Measurements from ENCODE around the gene C16orf96. TPM values are rescaled to one million over a fixed set of nuclear protein-coding genes. Genes with fewer than 3 reads are reported as not detected.

The C16orf96 gene
- total RNA-seq, 2 donors from 2014 or later: 0.10 TPM; not detected in 1

GRCh38 chr16:4611337-4612021, 55.3 kb downstream of the C16orf96 start:
- no peak for ATAC-seq
- intact Hi-C loops (cut with DNase I): no loop called here

GRCh38 chr16:4612474-4612931, 56.4 kb downstream of the C16orf96 start:
- DNase-seq: no peak
- intact Hi-C loops (cut with DNase I): no loop called here
- no peak for ATAC-seq

More at GRCh38 chr16:4611337-4612021, 55.3 kb downstream of the C16orf96 start:
- no peak for DNase-seq

- no peak for ATAC-seq
Observed at GRCh38 chr16:4612977-4613635, 57.0 kb downstream of the C16orf96 start.

GRCh38 chr16:4613636-4614570, 57.8 kb downstream of the C16orf96 start:
- ATAC-seq: no peak
- no peak for DNase-seq
- intact Hi-C loops (cut with DNase I): no loop called here

More at GRCh38 chr16:4612977-4613635, 57.0 kb downstream of the C16orf96 start:
- intact Hi-C loops (cut with DNase I): no loop called here
- DNase-seq: no peak

GRCh38 chr16:4614571-4615383, 58.6 kb downstream of the C16orf96 start, which contains the start of gene UBALD1:
Gene UBALD1, minus strand, starts transcription at chr16:4614888. Its CDS starts 91 bp downstream, at chr16:4614797.
- intact Hi-C loops (cut with DNase I): no loop called here
- peak; percentile 68 to 78 for ATAC-seq

GRCh38 chr16:4615384-4616046, 59.4 kb downstream of the C16orf96 start:
- intact Hi-C loops (cut with DNase I): no loop called here
- ATAC-seq (peak in 1 of 2 donors; percentile 0), DNase-seq (peak; percentile 58)

More at GRCh38 chr16:4614571-4615383, 58.6 kb downstream of the C16orf96 start, which contains the start of gene UBALD1:
- DNase-seq: peak; percentile 91

GRCh38 chr16:4616047-4616811, 60.1 kb downstream of the C16orf96 start:
- intact Hi-C loops (cut with DNase I): no loop called here
- ATAC-seq (peak; percentile 92 to 93), DNase-seq (peak; percentile 100)

- intact Hi-C loops (cut with DNase I): no loop called here
- ATAC-seq (no peak), DNase-seq (no peak)
Observed at GRCh38 chr16:4617880-4618279, 61.7 kb downstream of the C16orf96 start.

- no peak for ATAC-seq
- no peak for DNase-seq
- intact Hi-C loops (cut with DNase I): no loop called here
Observed at GRCh38 chr16:4618645-4619418, 62.7 kb downstream of the C16orf96 start.

GRCh38 chr16:4623593-4623992, 67.5 kb downstream of the C16orf96 start:
- intact Hi-C loops (cut with DNase I): no loop called here
- no peak for DNase-seq
- no peak for ATAC-seq

- ATAC-seq (peak; percentile 97), DNase-seq (peak; percentile 96)
- intact Hi-C loops (cut with DNase I): no loop called here
Observed at GRCh38 chr16:4624015-4624826, 68.1 kb downstream of the C16orf96 start, which contains the start of gene MGRN1. Gene MGRN1, plus strand, starts transcription at chr16:4624826. Its CDS starts 135 bp downstream, at chr16:4624961.

- ATAC-seq: peak; percentile 62 to 76
- DNase-seq: peak; percentile 77
- intact Hi-C loops (cut with DNase I): no loop called here
Observed at GRCh38 chr16:4624827-4625559, 68.9 kb downstream of the C16orf96 start.

GRCh38 chr16:4625560-4626159, 69.5 kb downstream of the C16orf96 start:
- no peak for DNase-seq
- peak; percentile 6 to 11 for ATAC-seq
- intact Hi-C loops (cut with DNase I): no loop called here

GRCh38 chr16:4626396-4626795, 70.3 kb downstream of the C16orf96 start:
- ATAC-seq (no peak), DNase-seq (no peak)
- intact Hi-C loops (cut with DNase I): no loop called here

Data from left cardiac atrium (tissue), 4 donors.